Prostate gland (tissue), 2 donors: Measurements from ENCODE around the gene C1orf174. TPM values are rescaled to one million over a fixed set of nuclear protein-coding genes. Genes with fewer than 3 reads are reported as not detected.

Experiments used
- DNase-seq: peaks from one replicate; pipeline ENCODE4 v3.0.0-alpha.2; 2019; ENCODE audit warnings: low spot score
- H3K27ac ChIP-seq, 2 donors: fragments of 200-600 bp; sonication (generic); 2 replicates each; pipeline ENCODE4 v1.5.1; 2017 to 2019
- H3K27me3 ChIP-seq: fragments of 200-600 bp; sonication (generic); replicated peaks from 2 replicates; pipeline ENCODE4 v1.5.1; 2019; ENCODE audit not compliant: insufficient read depth
- H3K36me3 ChIP-seq, 2 donors: fragments of 200-600 bp; sonication (generic); 1 replicate in 1 of 2; 2 replicates in 1 of 2; pipeline versions ENCODE4 v1.5.1 to v1.8.1; 2017 to 2019
- H3K4me1 ChIP-seq: fragments of 200-600 bp; sonication (generic); replicated peaks from 2 replicates; pipeline ENCODE4 v1.5.1; 2019
- H3K4me3 ChIP-seq, 2 donors: fragments of 200-600 bp; sonication (generic); 2 replicates each; pipeline ENCODE4 v1.5.1; 2017 to 2019
- H3K9me3 ChIP-seq: fragments of 200-600 bp; sonication (generic); 2 replicates; pipeline ENCODE4 v1.5.1; 2017
- POLR2A ChIP-seq: fragments of 450-650 bp; IDR thresholded peaks from one replicate; pipeline ENCODE4 v1.6.1; 2016; ENCODE audit warnings: antibody characterized with exemption, mild to moderate bottlenecking
- POLR2AphosphoS5 ChIP-seq: sonication (generic); formaldehyde crosslinking; IDR thresholded peaks from one replicate; pipeline ENCODE4 v1.6.1; 2017; ENCODE audit warnings: antibody characterized with exemption
- WGBS: methylation state at CpG from one replicate; pipeline ENCODE4 v1.1.5; 2018; 5-methylcytosine and 5-hydroxymethylcytosine counted together
- intact Hi-C: fragments of 100-400 bp; cut with DNase I; formaldehyde crosslinking; loops from one replicate; pipeline ENCODE4 v1.14.2; 2022
- total RNA-seq, 2 donors: library from RNA; depleted of rRNA; stranded (reverse); fragments of >200 nt; gene quantifications; one replicate each; pipeline ENCODE4 v1.1.0, GENCODE V29; 2016
- TF ChIP-seq, protein P1 (sequence below), 4 experiments: fragments of 200-600 bp in 2 of 4; fragments of 450-650 bp in 2 of 4; sonication (generic) in 2 of 4; IDR thresholded peaks; 1 replicate in 3 of 4; 2 replicates in 1 of 4; pipeline ENCODE4 v1.5.1; 2016 to 2019; ENCODE audit warnings: antibody characterized with exemption in 4 of 4, mild to moderate bottlenecking in 2 of 4, moderate library complexity in 2 of 4

Gene C1orf174
- total RNA-seq, 2 donors from 2014 or later: 27.1 to 32.7 TPM

DNA sequence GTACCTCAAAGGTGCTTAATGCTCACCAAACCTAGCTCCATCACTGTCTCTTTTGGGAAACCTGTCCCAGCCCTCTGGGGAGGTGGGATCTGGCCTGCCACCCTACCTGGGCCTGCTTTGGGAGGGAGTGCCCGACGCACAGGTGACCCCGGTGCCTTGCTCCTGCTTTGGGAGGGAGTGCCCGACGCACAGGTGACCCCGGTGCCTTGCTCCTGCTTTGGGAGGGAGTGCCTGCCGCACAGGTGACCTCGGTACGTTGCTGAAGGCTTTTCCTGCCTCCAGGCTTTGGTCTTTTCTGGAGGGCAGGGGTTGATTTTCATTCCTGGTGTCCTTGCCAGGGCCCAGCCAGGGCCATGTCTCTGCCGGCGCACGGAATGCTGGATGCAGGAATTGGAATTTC, 25.2 kb upstream of the C1orf174 start:
- Histone ChIP-seq H3K4me3 (no peak overlapping the region), H3K9me3 (no peaks in the 10 kb centered on the region), H3K27ac (no peak overlapping the region), H3K4me1 (no peaks in the 10 kb centered on the region), H3K27me3 (no peaks in the 10 kb centered on the region), H3K36me3 (no peaks in the 10 kb centered on the region)
- intact Hi-C loops: no loop called here
- no peak for DNase-seq
- 90% methylated on average over 12 of the region's 12 CpGs for WGBS
- no peak for TF ChIP-seq POLR2AphosphoS5
- TF ChIP-seq, protein P1, sequence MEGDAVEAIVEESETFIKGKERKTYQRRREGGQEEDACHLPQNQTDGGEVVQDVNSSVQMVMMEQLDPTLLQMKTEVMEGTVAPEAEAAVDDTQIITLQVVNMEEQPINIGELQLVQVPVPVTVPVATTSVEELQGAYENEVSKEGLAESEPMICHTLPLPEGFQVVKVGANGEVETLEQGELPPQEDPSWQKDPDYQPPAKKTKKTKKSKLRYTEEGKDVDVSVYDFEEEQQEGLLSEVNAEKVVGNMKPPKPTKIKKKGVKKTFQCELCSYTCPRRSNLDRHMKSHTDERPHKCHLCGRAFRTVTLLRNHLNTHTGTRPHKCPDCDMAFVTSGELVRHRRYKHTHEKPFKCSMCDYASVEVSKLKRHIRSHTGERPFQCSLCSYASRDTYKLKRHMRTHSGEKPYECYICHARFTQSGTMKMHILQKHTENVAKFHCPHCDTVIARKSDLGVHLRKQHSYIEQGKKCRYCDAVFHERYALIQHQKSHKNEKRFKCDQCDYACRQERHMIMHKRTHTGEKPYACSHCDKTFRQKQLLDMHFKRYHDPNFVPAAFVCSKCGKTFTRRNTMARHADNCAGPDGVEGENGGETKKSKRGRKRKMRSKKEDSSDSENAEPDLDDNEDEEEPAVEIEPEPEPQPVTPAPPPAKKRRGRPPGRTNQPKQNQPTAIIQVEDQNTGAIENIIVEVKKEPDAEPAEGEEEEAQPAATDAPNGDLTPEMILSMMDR (IDR thresholded peaks at IDR 0.05): no peak
- TF ChIP-seq POLR2A: no peak

DNA sequence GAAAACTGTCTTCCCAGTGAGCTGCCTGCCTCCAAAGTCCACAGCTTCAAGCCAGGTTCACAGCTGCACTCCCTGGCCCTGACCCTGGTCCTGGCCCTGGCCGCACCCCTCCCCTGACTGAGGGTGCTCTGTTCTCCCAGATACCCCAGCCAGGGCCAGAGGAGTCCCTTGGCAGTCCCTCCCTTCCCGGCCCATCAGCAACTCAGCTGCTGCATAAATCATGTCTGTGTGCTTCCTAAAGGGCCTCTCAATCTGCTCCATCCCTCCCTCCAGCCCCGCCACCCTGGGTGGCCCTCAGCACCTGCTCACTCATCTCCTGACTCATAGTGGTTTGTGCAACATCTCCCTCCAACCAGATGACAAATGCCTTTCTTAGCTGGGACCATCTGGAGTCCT, 24.8 kb upstream of the C1orf174 start:
- WGBS: 44% methylated on average over 3 of the region's 3 CpGs
- H3K27me3 ChIP-seq: no peaks in the 10 kb centered on the region
- no peak for TF ChIP-seq POLR2AphosphoS5
- TF ChIP-seq, protein P1 (IDR thresholded peaks at IDR 0.05): no peak
- TF ChIP-seq POLR2A: no peak
- intact Hi-C loops: no loop called here
- DNase-seq: no peak
- no peak overlapping the region for H3K27ac ChIP-seq
- H3K4me3 ChIP-seq: no peak overlapping the region
- H3K36me3 ChIP-seq: no peaks in the 10 kb centered on the region
- no peaks in the 10 kb centered on the region for H3K4me1 ChIP-seq
- H3K9me3 ChIP-seq: no peaks in the 10 kb centered on the region

DNA sequence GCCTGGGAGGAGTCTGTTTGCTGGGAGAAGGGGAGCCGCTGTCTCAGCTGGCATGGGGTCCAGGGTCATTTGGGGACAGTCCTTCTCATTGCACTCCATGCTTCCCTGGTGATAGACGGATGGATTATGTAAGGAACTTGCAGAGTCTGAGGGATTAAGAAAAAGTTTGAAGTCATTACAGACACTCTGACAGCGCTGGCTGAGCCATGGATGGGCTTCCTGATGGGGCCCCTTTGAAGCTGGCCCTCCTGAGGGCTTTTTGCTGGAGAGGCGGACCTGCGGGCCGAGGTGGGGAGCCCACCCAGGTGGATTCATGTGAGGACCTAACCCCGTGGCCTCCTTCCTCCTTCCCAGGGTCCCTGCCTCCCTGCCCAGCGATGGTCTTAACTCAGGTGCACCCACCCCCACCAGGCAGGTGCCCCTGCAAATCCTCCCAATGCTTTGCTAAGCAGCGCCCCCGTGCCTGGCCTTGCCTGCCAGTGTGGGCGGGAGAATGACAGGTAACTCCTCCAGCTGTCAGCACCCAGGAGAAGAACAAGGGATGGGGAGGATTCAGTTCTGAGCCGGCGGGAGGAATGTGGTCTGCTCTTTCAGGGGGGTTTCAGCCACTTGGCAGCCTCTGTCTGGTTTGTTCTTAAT, 24.2 kb upstream of the C1orf174 start:
- Histone ChIP-seq H3K27me3 (no peaks in the 10 kb centered on the region), H3K9me3 (no peaks in the 10 kb centered on the region), H3K4me3 (no peak overlapping the region), H3K36me3 (no peaks in the 10 kb centered on the region), H3K27ac (no peak overlapping the region), H3K4me1 (no peaks in the 10 kb centered on the region)
- no peak for DNase-seq
- TF ChIP-seq, protein P1 (IDR thresholded peaks at IDR 0.05): no peak
- TF ChIP-seq POLR2AphosphoS5: no peak
- TF ChIP-seq POLR2A: no peak
- 64% methylated on average over 13 of the region's 13 CpGs for WGBS
- intact Hi-C loops: no loop called here

DNA sequence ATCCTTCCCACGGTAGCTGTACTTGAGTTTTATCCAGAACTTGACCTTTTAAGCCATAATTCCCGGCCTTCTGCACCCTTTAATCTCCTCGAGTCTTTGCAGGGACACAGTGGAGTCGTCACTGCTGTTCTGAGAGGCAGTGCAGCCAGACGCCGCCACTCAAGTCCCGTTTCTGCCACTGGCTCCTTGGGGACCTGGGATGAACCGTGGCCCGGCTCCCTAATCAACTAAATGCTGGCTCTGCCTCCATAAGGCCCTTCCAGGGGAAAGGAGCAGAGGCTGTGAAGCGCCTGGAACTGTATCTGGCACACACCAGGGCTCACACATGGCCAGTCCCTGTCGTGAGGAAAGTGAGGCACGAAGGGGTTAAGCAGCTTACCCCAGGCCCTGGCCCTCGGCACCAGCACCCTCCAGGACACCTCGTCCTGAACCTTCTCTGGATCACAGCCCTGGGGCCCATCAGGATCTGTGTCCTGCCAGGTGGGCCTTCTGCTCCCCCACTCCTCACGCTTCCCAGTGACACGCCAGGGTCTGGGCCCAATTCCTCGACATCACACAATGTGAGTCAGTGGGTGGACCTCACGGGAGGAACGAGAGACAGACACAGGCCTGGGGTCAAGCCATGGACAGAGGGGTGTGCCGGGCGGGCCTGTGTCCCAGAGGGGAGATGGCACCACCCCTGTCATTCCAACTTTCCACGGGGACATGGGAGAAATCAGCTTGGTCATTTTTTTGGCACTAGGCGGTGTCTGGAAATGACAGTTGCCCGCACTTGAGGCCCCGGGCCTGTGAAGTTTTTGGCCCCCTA, 23.5 kb upstream of the C1orf174 start:
- DNase-seq: no peak
- H3K27ac ChIP-seq: no peak overlapping the region
- 77% methylated on average over 20 of the region's 25 CpGs for WGBS
- no peak overlapping the region for H3K4me3 ChIP-seq
- TF ChIP-seq POLR2AphosphoS5 (no peak), POLR2A (no peak)
- TF ChIP-seq, protein P1 (IDR thresholded peaks at IDR 0.05): no peak
- no peaks in the 10 kb centered on the region for H3K4me1 ChIP-seq
- no peaks in the 10 kb centered on the region for H3K9me3 ChIP-seq
- no peaks in the 10 kb centered on the region for H3K27me3 ChIP-seq
- no peaks in the 10 kb centered on the region for H3K36me3 ChIP-seq
- intact Hi-C loops: no loop called here

DNA sequence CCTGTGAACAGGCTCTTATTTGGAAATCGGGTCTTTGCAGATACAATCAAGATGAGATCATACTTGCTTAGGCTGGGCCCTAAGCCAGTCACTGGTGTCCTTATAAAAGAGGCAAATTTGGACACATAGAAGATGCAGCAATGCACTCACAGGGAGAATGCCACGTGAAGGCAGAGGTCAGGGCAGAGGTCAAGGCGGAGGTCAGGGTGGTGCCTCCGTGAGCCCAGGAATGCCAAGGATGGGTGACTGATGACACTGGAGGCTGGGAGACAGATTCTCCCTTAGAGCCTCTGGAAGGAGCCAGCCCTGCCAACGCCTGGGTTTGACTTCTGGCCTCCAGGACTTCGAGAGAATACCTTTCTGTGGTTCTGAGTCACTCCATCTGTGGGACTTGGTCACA, 22.8 kb upstream of the C1orf174 start:
- TF ChIP-seq POLR2AphosphoS5: no peak
- TF ChIP-seq, protein P1 (IDR thresholded peaks at IDR 0.05): no peak
- no peak for TF ChIP-seq POLR2A
- Histone ChIP-seq H3K9me3 (no peaks in the 10 kb centered on the region), H3K4me3 (no peak overlapping the region), H3K36me3 (no peaks in the 10 kb centered on the region), H3K4me1 (no peaks in the 10 kb centered on the region), H3K27ac (no peak overlapping the region), H3K27me3 (no peaks in the 10 kb centered on the region)
- no peak for DNase-seq
- intact Hi-C loops: no loop called here
- 42% methylated on average over 6 of the region's 6 CpGs for WGBS
